ENCODE data around the gene DCTD. TPM values are rescaled to one million over a fixed set of nuclear protein-coding genes. Genes with fewer than 3 reads are reported as not detected.

Gene DCTD
- total and polyA plus RNA-seq, 2 of the 13 experiments (the other 11 are each of a cell fraction or from before 2014, with no cell fraction given) = 85.1 to 95.3 TPM

GRCh38 chr4:182925298-182925757, 8.1 kb upstream of the DCTD start (continued):
- peak; percentile 97 for TF ChIP-seq CTCF (CRISPR knock-in tag; IDR thresholded peaks at IDR 0.05)

DNA sequence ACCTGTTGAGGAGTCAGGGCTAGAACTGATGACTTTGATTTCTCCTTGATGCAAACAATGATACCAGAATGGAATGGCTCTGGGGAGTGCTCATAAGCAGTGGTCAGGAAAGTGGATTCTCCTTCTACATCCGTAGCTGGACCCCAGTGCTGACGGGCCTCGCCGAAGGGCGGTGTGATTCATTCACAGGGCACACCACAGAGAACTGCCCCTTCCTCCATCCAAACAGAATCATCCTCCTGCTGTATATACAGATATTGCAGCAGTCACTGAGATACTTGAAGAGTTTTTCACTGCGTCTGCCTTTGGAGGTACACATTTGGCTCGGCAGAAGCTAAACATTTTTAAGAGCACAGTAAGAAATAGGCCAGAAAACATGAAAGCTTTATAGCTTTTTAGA, 7.3 kb upstream of the DCTD start:
- H3K4me3 ChIP-seq (replicated peaks in 1 of 3; ENCODE audit: insufficient read depth in 1 of 3, low read depth in 2 of 3, low read length in 3 of 3) = no peak overlapping the region
- intact Hi-C loops (cut with micrococcal nuclease; ENCODE audit: unreplicated experiment) (loop anchor here (2.0 kb wide), 2 partner anchors 62 to 446 kb away; no protein-coding TSS in a partner anchor), in situ Hi-C loops (cut with HindIII; ENCODE audit: extremely low pct_ligation_motif_present, low pct_unique_long_range_greater_than_20kb) (loop anchor here (5.0 kb wide), 1 partner anchor 117 kb away; no protein-coding TSS in a partner anchor)
- H3K9me3 ChIP-seq (ENCODE audit: low read length) = no peaks in the 10 kb centered on the region
- TF ChIP-seq GLI4 (CRISPR knock-in tag; IDR thresholded peaks at IDR 0.05; ENCODE audit: borderline replicate concordance) = no peak
- no peak for TF ChIP-seq THAP11 (CRISPR knock-in tag; IDR thresholded peaks at IDR 0.05)
- no peak for TF ChIP-seq ZNF709 (CRISPR knock-in tag; IDR thresholded peaks at IDR 0.05)
- TF ChIP-seq ZNF337 (CRISPR knock-in tag; IDR thresholded peaks at IDR 0.05; ENCODE audit: borderline replicate concordance, low read depth) = no peak
- no peak for TF ChIP-seq SMYD3 (CRISPR knock-in tag; IDR thresholded peaks at IDR 0.05)
- TF ChIP-seq ZNF549 (CRISPR knock-in tag; IDR thresholded peaks at IDR 0.05) = no peak
- no peak for TF ChIP-seq ARNTL (CRISPR knock-in tag; IDR thresholded peaks at IDR 0.05)
- TF ChIP-seq, protein P1, sequence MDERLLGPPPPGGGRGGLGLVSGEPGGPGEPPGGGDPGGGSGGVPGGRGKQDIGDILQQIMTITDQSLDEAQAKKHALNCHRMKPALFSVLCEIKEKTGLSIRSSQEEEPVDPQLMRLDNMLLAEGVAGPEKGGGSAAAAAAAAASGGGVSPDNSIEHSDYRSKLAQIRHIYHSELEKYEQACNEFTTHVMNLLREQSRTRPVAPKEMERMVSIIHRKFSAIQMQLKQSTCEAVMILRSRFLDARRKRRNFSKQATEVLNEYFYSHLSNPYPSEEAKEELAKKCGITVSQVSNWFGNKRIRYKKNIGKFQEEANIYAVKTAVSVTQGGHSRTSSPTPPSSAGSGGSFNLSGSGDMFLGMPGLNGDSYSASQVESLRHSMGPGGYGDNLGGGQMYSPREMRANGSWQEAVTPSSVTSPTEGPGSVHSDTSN (CRISPR knock-in tag; IDR thresholded peaks at IDR 0.05) = no peak
- TF ChIP-seq NPAS2 (CRISPR knock-in tag; IDR thresholded peaks at IDR 0.05; ENCODE audit: borderline replicate concordance) = no peak
- no peak for TF ChIP-seq TRAFD1 (CRISPR knock-in tag; IDR thresholded peaks at IDR 0.05; ENCODE audit: borderline replicate concordance)
- TF ChIP-seq ZNF674 (CRISPR knock-in tag; IDR thresholded peaks at IDR 0.05; ENCODE audit: low read depth) = no peak
- no peak for TF ChIP-seq PCBP2 (optimal IDR thresholded peaks at IDR 0.05; ENCODE audit: low read depth, low read length, poor library complexity, severe bottlenecking)
- TF ChIP-seq REL (CRISPR knock-in tag; conservative IDR thresholded peaks at IDR 0.05) = no peak
- no peak for TF ChIP-seq RAD21 (CRISPR knock-in tag; IDR thresholded peaks at IDR 0.05)
- TF ChIP-seq NR1H2 (CRISPR knock-in tag; IDR thresholded peaks at IDR 0.05; ENCODE audit: borderline replicate concordance, low read depth) = no peak
- TF ChIP-seq, protein P2, sequence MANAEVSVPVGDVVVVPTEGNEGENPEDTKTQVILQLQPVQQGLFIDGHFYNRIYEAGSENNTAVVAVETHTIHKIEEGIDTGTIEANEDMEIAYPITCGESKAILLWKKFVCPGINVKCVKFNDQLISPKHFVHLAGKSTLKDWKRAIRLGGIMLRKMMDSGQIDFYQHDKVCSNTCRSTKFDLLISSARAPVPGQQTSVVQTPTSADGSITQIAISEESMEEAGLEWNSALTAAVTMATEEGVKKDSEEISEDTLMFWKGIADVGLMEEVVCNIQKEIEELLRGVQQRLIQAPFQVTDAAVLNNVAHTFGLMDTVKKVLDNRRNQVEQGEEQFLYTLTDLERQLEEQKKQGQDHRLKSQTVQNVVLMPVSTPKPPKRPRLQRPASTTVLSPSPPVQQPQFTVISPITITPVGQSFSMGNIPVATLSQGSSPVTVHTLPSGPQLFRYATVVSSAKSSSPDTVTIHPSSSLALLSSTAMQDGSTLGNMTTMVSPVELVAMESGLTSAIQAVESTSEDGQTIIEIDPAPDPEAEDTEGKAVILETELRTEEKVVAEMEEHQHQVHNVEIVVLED (CRISPR knock-in tag; IDR thresholded peaks at IDR 0.05; ENCODE audit: borderline replicate concordance) = no peak
- H3K79me2 ChIP-seq (ENCODE audit: insufficient read depth, low read length) = no peaks in the 10 kb centered on the region
- no peak for ATAC-seq
- no peak overlapping the region for H3K4me2 ChIP-seq (ENCODE audit: low read depth, low read length)
- no peak overlapping the region for H3K9ac ChIP-seq (ENCODE audit: insufficient read depth, low read depth, low read length)
- no TSS peak for BruUV-seq (replicated peaks)
- 97% methylated on average over 7 of the region's 7 CpGs for WGBS (ENCODE audit: low lambda C conversion rate)
- CTCF ChIA-PET (ENCODE audit: low intra/inter-chr PET ratio, low total read pairs) = interaction anchor here (1.2 to 1.6 kb wide), 5 partner anchors 62 to 338 kb away, joined by 6 to 17 read pairs (median 7); no protein-coding TSS in a partner anchor
- POLR2A ChIA-PET = interaction anchor here (1.7 kb wide), 1 partner anchor 27 kb away, joined by 6 read pairs; no protein-coding TSS in a partner anchor
- H4K20me1 ChIP-seq (ENCODE audit: insufficient read depth, low read length) = no peaks in the 10 kb centered on the region
- peaks cover 0 to 3% of the 10 kb centered on the region in 2 experiments; a peak in 1 of 5 replicates for H3K27me3 ChIP-seq (ENCODE audit: control insufficient read depth in 1 of 2, insufficient read depth in 2 of 2, low read length in 2 of 2)
- no peak for DNase-seq (ENCODE audit: low spot score)
- peaks cover 26% of the 10 kb centered on the region for H3K4me1 ChIP-seq (ENCODE audit: insufficient read depth, low read length)
- no peak overlapping the region for H3K27ac ChIP-seq (ENCODE audit: extremely low read length, insufficient read depth, low read length)
- no peak for FAIRE-seq
- no peaks in the 10 kb centered on the region for H3K36me3 ChIP-seq (replicated peaks in 1 of 2; ENCODE audit: control insufficient read depth in 1 of 2, insufficient read depth in 2 of 2, low read length in 2 of 2)
- no peak overlapping the region for H2AFZ ChIP-seq (ENCODE audit: low read length)

Measured in HepG2 (cell line).